ENCODE data around the gene RNF144B.

- TF ChIP-seq ESRRA (CRISPR knock-in tag; IDR thresholded peaks at IDR 0.05; ENCODE audit: borderline replicate concordance), result no peak
- TF ChIP-seq ETV6 (CRISPR knock-in tag; IDR thresholded peaks at IDR 0.05), result no peak
- no peak for TF ChIP-seq CTCF (IDR thresholded peaks at IDR 0.05)
- TF ChIP-seq JUN (CRISPR knock-in tag; IDR thresholded peaks at IDR 0.05), result no peak
- TF ChIP-seq ATF2 (CRISPR knock-in tag; IDR thresholded peaks at IDR 0.05; ENCODE audit: borderline replicate concordance, low read depth), result no peak
- no peak for TF ChIP-seq USF2 (CRISPR knock-in tag; IDR thresholded peaks at IDR 0.05)
- TF ChIP-seq ZNF138 (CRISPR knock-in tag; conservative IDR thresholded peaks at IDR 0.05), result no peak
- no peak for TF ChIP-seq IRF1 (CRISPR knock-in tag; IDR thresholded peaks at IDR 0.05)
- no peak for TF ChIP-seq HMGXB4 (CRISPR knock-in tag; IDR thresholded peaks at IDR 0.05)
- no peak for TF ChIP-seq FOXK1 (CRISPR knock-in tag; IDR thresholded peaks at IDR 0.05)
- no peak for TF ChIP-seq ZNF423 (CRISPR knock-in tag; IDR thresholded peaks at IDR 0.05)
- TF ChIP-seq CBFB (CRISPR knock-in tag; IDR thresholded peaks at IDR 0.05; ENCODE audit: low read depth), result no peak
- no peak for TF ChIP-seq MAX (CRISPR knock-in tag; IDR thresholded peaks at IDR 0.05)
Observed at GRCh38 chr6:18457065-18457737, 70.1 kb downstream of the RNF144B start.

Measured in WTC11 (cell line).